Mucosa of descending colon (tissue), 3 donors: ENCODE results near the gene RAD9A. TPM values are rescaled to one million over a fixed set of nuclear protein-coding genes. Genes with fewer than 3 reads are reported as not detected.

Source experiments
- ATAC-seq: fragments of 200-7000 bp; cut with Tn5 transposase; one replicate; pipeline ENCODE4 v1.9.1; 2020; ENCODE audit warnings: mild to moderate bottlenecking, moderate library complexity
- DNase-seq, 3 donors: peaks; one replicate each; pipeline ENCODE4 v3.0.0-alpha.2; 2020
- H3K36me3 ChIP-seq: fragments of 200-600 bp; one replicate; pipeline ENCODE4 v1.8.0; 2021; ENCODE audit warnings: low read depth, mild to moderate bottlenecking
- H3K4me1 ChIP-seq: fragments of 200-600 bp; one replicate; pipeline ENCODE4 v1.8.0; 2021; ENCODE audit warnings: low read depth, mild to moderate bottlenecking
- H3K4me3 ChIP-seq: fragments of 200-600 bp; one replicate; pipeline ENCODE4 v1.8.0; 2021; ENCODE audit warnings: mild to moderate bottlenecking
- H3K9me3 ChIP-seq: fragments of 200-600 bp; one replicate; pipeline ENCODE4 v1.8.0; 2021; ENCODE audit warnings: mild to moderate bottlenecking
- CTCF ChIP-seq: fragments of 200-600 bp; IDR thresholded peaks from one replicate; pipeline ENCODE4 v1.8.0; 2022; ENCODE audit warnings: antibody characterized with exemption, mild to moderate bottlenecking
- intact Hi-C, 2 donors: fragments of 100-400 bp; cut with DNase I in 1 of 2; cut with micrococcal nuclease in 1 of 2; formaldehyde crosslinking; loops; one replicate each; pipeline versions ENCODE4 v1.11.0 to v1.11.1; 2022; cut with DNase I, micrococcal nuclease
- total RNA-seq, 3 donors: library from RNA; stranded (reverse); fragmentation: NEBNext Ultra II Directional in 2 of 3; extraction: Animal tissue kit (Norgen Biotek cat#: 25700) in 2 of 3; gene quantifications; one replicate each; pipeline versions ENCODE4 v1.2.1 to v1.2.4, GENCODE V29; 2021 to 2023
- donor health status: DM: no; HTN: no; CAD: no; lungs with moderate emphysema.
- donor health status: DM: no; HTN: no; CAD: no.
- donor health status: DM: no; HTN: yes; CAD: no.

Gene RAD9A
- total RNA-seq, 3 donors from 2014 or later, result 27.9 to 39.3 (median 29.1) TPM

- Histone ChIP-seq H3K4me1 (peaks cover 18% of the 10 kb centered on the region), H3K36me3 (no peaks in the 10 kb centered on the region), H3K4me3 (peak overlapping the region; percentile 15), H3K9me3 (no peaks in the 10 kb centered on the region)
- intact Hi-C loops, result no loop called here
- ATAC-seq, result no peak
- peak in 2 of 3 donors; percentile 37 to 76 for DNase-seq
- TF ChIP-seq CTCF, result no peak
Observed at GRCh38 chr11:67404515-67405195, 12.9 kb downstream of the RAD9A start.

GRCh38 chr11:67405196-67405567, 13.4 kb downstream of the RAD9A start:
- H3K4me3 ChIP-seq, result no peak overlapping the region
- DNase-seq (no peak), ATAC-seq (no peak)
- peaks cover 16% of the 10 kb centered on the region for H3K4me1 ChIP-seq
- no peak for TF ChIP-seq CTCF
- H3K36me3 ChIP-seq, result no peaks in the 10 kb centered on the region
- no peaks in the 10 kb centered on the region for H3K9me3 ChIP-seq
- intact Hi-C loops, result no loop called here

- no peak for TF ChIP-seq CTCF
- Histone ChIP-seq H3K9me3 (no peaks in the 10 kb centered on the region), H3K4me1 (peaks cover 11% of the 10 kb centered on the region), H3K4me3 (no peak overlapping the region), H3K36me3 (no peaks in the 10 kb centered on the region)
- DNase-seq (peak in 1 of 3 donors; percentile 31), ATAC-seq (no peak)
- intact Hi-C loops, result no loop called here
Observed at GRCh38 chr11:67405688-67406339, 14.0 kb downstream of the RAD9A start.

GRCh38 chr11:67406420-67406968, 14.7 kb downstream of the RAD9A start:
- no peak for ATAC-seq
- Histone ChIP-seq H3K36me3 (no peaks in the 10 kb centered on the region), H3K4me3 (no peak overlapping the region), H3K9me3 (no peaks in the 10 kb centered on the region), H3K4me1 (peaks cover 10% of the 10 kb centered on the region)
- no peak for TF ChIP-seq CTCF
- intact Hi-C loops, result no loop called here
- DNase-seq, result no peak

GRCh38 chr11:67406969-67407687, 15.3 kb downstream of the RAD9A start:
- H3K9me3 ChIP-seq, result no peaks in the 10 kb centered on the region
- H3K4me1 ChIP-seq, result peaks cover 10% of the 10 kb centered on the region
- no peaks in the 10 kb centered on the region for H3K36me3 ChIP-seq
- DNase-seq (peak in 1 of 3 donors; percentile 33), ATAC-seq (peak; percentile 3)
- no peak for TF ChIP-seq CTCF
- no peak overlapping the region for H3K4me3 ChIP-seq
- intact Hi-C loops, result no loop called here
